Activated naive CD8-positive, alpha-beta T cell treated with anti-CD3 and anti-CD28 coated beads for 36 hours (primary cell): ENCODE results near the gene SHISA9. TPM values are rescaled to one million over a fixed set of nuclear protein-coding genes. Genes with fewer than 3 reads are reported as not detected.

Experiments
- DNase-seq: peaks from one replicate; pipeline ENCODE4 v3.0.0; 2021
- H3K27ac Mint-ChIP-seq: one replicate; pipeline ENCODE4 v1.8.0; 2022; ENCODE audit warnings: mild to moderate bottlenecking, moderate library complexity, mixed read lengths
- H3K27me3 Mint-ChIP-seq: one replicate; pipeline ENCODE4 v1.8.0; 2022; ENCODE audit warnings: mild to moderate bottlenecking, mixed read lengths
- H3K36me3 Mint-ChIP-seq: one replicate; pipeline ENCODE4 v1.8.0; 2021; ENCODE audit warnings: mild to moderate bottlenecking, mixed read lengths
- H3K4me1 Mint-ChIP-seq: one replicate; pipeline ENCODE4 v1.8.0; 2021; ENCODE audit warnings: mixed read lengths
- H3K4me3 Mint-ChIP-seq: one replicate; pipeline ENCODE4 v1.8.0; 2022; ENCODE audit warnings: mild to moderate bottlenecking, moderate library complexity, mixed read lengths
- H3K9me3 Mint-ChIP-seq: one replicate; pipeline ENCODE4 v1.8.0; 2022; ENCODE audit warnings: mixed read lengths
- total RNA-seq, 2 experiments: library from RNA; stranded (reverse); gene quantifications; one replicate each; pipeline ENCODE4 v1.2.3, GENCODE V29; 2021

Gene SHISA9
- total RNA-seq, 2 experiments from 2014 or later = not detected

GRCh38 chr16:13148294-13148693 lies 246.9 kb downstream of the SHISA9 start:
- Mint-ChIP-seq H3K9me3 (no peaks in the 10 kb centered on the region), H3K4me3 (no peak overlapping the region), H3K27ac (no peak overlapping the region), H3K4me1 (no peaks in the 10 kb centered on the region), H3K27me3 (peaks cover 7% of the 10 kb centered on the region), H3K36me3 (no peaks in the 10 kb centered on the region)
- DNase-seq = no peak

- Mint-ChIP-seq H3K36me3 (no peaks in the 10 kb centered on the region), H3K27ac (no peak overlapping the region), H3K4me3 (no peak overlapping the region), H3K27me3 (peaks cover 7% of the 10 kb centered on the region), H3K4me1 (no peaks in the 10 kb centered on the region), H3K9me3 (no peaks in the 10 kb centered on the region)
- DNase-seq = no peak
Observed at GRCh38 chr16:13148836-13149235, 247.4 kb downstream of the SHISA9 start.

GRCh38 chr16:13150181-13150885 lies 248.9 kb downstream of the SHISA9 start:
- peaks cover 11% of the 10 kb centered on the region for H3K27me3 Mint-ChIP-seq
- no peak overlapping the region for H3K4me3 Mint-ChIP-seq
- no peak for DNase-seq
- no peaks in the 10 kb centered on the region for H3K9me3 Mint-ChIP-seq
- H3K36me3 Mint-ChIP-seq = no peaks in the 10 kb centered on the region
- no peak overlapping the region for H3K27ac Mint-ChIP-seq
- no peaks in the 10 kb centered on the region for H3K4me1 Mint-ChIP-seq

- Mint-ChIP-seq H3K4me1 (no peaks in the 10 kb centered on the region), H3K27me3 (peaks cover 19% of the 10 kb centered on the region), H3K4me3 (no peak overlapping the region), H3K9me3 (no peaks in the 10 kb centered on the region), H3K36me3 (no peaks in the 10 kb centered on the region), H3K27ac (no peak overlapping the region)
- no peak for DNase-seq
Observed at GRCh38 chr16:13153696-13154095, 252.3 kb downstream of the SHISA9 start.

- H3K4me1 Mint-ChIP-seq = no peaks in the 10 kb centered on the region
- no peak overlapping the region for H3K4me3 Mint-ChIP-seq
- H3K27ac Mint-ChIP-seq = no peak overlapping the region
Observed at GRCh38 chr16:13154799-13155198, 253.4 kb downstream of the SHISA9 start.

GRCh38 chr16:13155377-13155776 lies 254.0 kb downstream of the SHISA9 start:
- H3K36me3 Mint-ChIP-seq = no peaks in the 10 kb centered on the region
- no peak overlapping the region for H3K4me3 Mint-ChIP-seq
- H3K27me3 Mint-ChIP-seq = peaks cover 19% of the 10 kb centered on the region
- no peak for DNase-seq
- H3K9me3 Mint-ChIP-seq = no peaks in the 10 kb centered on the region
- no peaks in the 10 kb centered on the region for H3K4me1 Mint-ChIP-seq
- H3K27ac Mint-ChIP-seq = no peak overlapping the region

More at GRCh38 chr16:13154799-13155198, 253.4 kb downstream of the SHISA9 start:
- no peaks in the 10 kb centered on the region for H3K9me3 Mint-ChIP-seq
- H3K27me3 Mint-ChIP-seq = peaks cover 19% of the 10 kb centered on the region
- DNase-seq = no peak
- no peaks in the 10 kb centered on the region for H3K36me3 Mint-ChIP-seq

GRCh38 chr16:13155780-13156179 lies 254.4 kb downstream of the SHISA9 start:
- Mint-ChIP-seq H3K4me1 (no peaks in the 10 kb centered on the region), H3K9me3 (no peaks in the 10 kb centered on the region), H3K4me3 (no peak overlapping the region), H3K36me3 (no peaks in the 10 kb centered on the region), H3K27ac (no peak overlapping the region), H3K27me3 (peaks cover 19% of the 10 kb centered on the region)
- no peak for DNase-seq

GRCh38 chr16:13157082-13157481 lies 255.7 kb downstream of the SHISA9 start:
- no peaks in the 10 kb centered on the region for H3K4me1 Mint-ChIP-seq
- DNase-seq = no peak
- H3K9me3 Mint-ChIP-seq = no peaks in the 10 kb centered on the region
- no peak overlapping the region for H3K4me3 Mint-ChIP-seq
- H3K36me3 Mint-ChIP-seq = no peaks in the 10 kb centered on the region
- no peak overlapping the region for H3K27ac Mint-ChIP-seq
- peaks cover 19% of the 10 kb centered on the region for H3K27me3 Mint-ChIP-seq

- Mint-ChIP-seq H3K4me3 (no peak overlapping the region), H3K27me3 (peaks cover 12% of the 10 kb centered on the region), H3K9me3 (no peaks in the 10 kb centered on the region), H3K4me1 (no peaks in the 10 kb centered on the region), H3K27ac (no peak overlapping the region), H3K36me3 (no peaks in the 10 kb centered on the region)
- no peak for DNase-seq
Observed at GRCh38 chr16:13158427-13158826, 257.0 kb downstream of the SHISA9 start.

- H3K4me1 Mint-ChIP-seq = no peaks in the 10 kb centered on the region
- H3K4me3 Mint-ChIP-seq = no peak overlapping the region
- H3K36me3 Mint-ChIP-seq = no peaks in the 10 kb centered on the region
- H3K27me3 Mint-ChIP-seq = peaks cover 3% of the 10 kb centered on the region
- no peak for DNase-seq
- no peak overlapping the region for H3K27ac Mint-ChIP-seq
- peaks cover 11% of the 10 kb centered on the region for H3K9me3 Mint-ChIP-seq
Observed at GRCh38 chr16:13165024-13165423, 263.6 kb downstream of the SHISA9 start.

GRCh38 chr16:13168091-13168572 lies 266.7 kb downstream of the SHISA9 start:
- DNase-seq = no peak
- Mint-ChIP-seq H3K4me1 (no peaks in the 10 kb centered on the region), H3K4me3 (no peak overlapping the region), H3K9me3 (peaks cover 11% of the 10 kb centered on the region), H3K36me3 (no peaks in the 10 kb centered on the region), H3K27ac (no peak overlapping the region), H3K27me3 (peaks cover 3% of the 10 kb centered on the region)

GRCh38 chr16:13171313-13171712 lies 269.9 kb downstream of the SHISA9 start:
- no peak overlapping the region for H3K4me3 Mint-ChIP-seq
- H3K4me1 Mint-ChIP-seq = no peaks in the 10 kb centered on the region
- peaks cover 3% of the 10 kb centered on the region for H3K27me3 Mint-ChIP-seq
- DNase-seq = no peak
- no peaks in the 10 kb centered on the region for H3K36me3 Mint-ChIP-seq
- peaks cover 7% of the 10 kb centered on the region for H3K9me3 Mint-ChIP-seq
- H3K27ac Mint-ChIP-seq = no peak overlapping the region

- Mint-ChIP-seq H3K9me3 (peaks cover 4% of the 10 kb centered on the region), H3K4me1 (no peaks in the 10 kb centered on the region), H3K4me3 (no peak overlapping the region), H3K36me3 (no peaks in the 10 kb centered on the region), H3K27ac (no peak overlapping the region), H3K27me3 (peaks cover 8% of the 10 kb centered on the region)
- no peak for DNase-seq
Observed at GRCh38 chr16:13176711-13177110, 275.3 kb downstream of the SHISA9 start.

- no peaks in the 10 kb centered on the region for H3K4me1 Mint-ChIP-seq
- no peaks in the 10 kb centered on the region for H3K36me3 Mint-ChIP-seq
- DNase-seq = no peak
- no peak overlapping the region for H3K4me3 Mint-ChIP-seq
- H3K9me3 Mint-ChIP-seq = peaks cover 6% of the 10 kb centered on the region
- no peak overlapping the region for H3K27ac Mint-ChIP-seq
- peaks cover 8% of the 10 kb centered on the region for H3K27me3 Mint-ChIP-seq
Observed at GRCh38 chr16:13178318-13178717, 276.9 kb downstream of the SHISA9 start.

GRCh38 chr16:13181432-13181831 lies 280.0 kb downstream of the SHISA9 start:
- no peaks in the 10 kb centered on the region for H3K36me3 Mint-ChIP-seq
- no peak for DNase-seq
- H3K4me3 Mint-ChIP-seq = no peak overlapping the region
- no peaks in the 10 kb centered on the region for H3K4me1 Mint-ChIP-seq
- peaks cover 7% of the 10 kb centered on the region for H3K9me3 Mint-ChIP-seq
- no peak overlapping the region for H3K27ac Mint-ChIP-seq
- peaks cover 8% of the 10 kb centered on the region for H3K27me3 Mint-ChIP-seq

- Mint-ChIP-seq H3K27ac (no peak overlapping the region), H3K36me3 (no peaks in the 10 kb centered on the region), H3K9me3 (peaks cover 6% of the 10 kb centered on the region), H3K27me3 (peaks cover 3% of the 10 kb centered on the region), H3K4me3 (no peak overlapping the region), H3K4me1 (no peaks in the 10 kb centered on the region)
- no peak for DNase-seq
Observed at GRCh38 chr16:13186813-13187212, 285.4 kb downstream of the SHISA9 start.
